ENCODE data around the gene FAM180A. TPM values are rescaled to one million over a fixed set of nuclear protein-coding genes. Genes with fewer than 3 reads are reported as not detected.

FAM180A gene
- polyA plus RNA-seq, 1 donor (not counting 4 experiments of a cell fraction or from before 2014, with no cell fraction given), result 0.73 TPM

DNA sequence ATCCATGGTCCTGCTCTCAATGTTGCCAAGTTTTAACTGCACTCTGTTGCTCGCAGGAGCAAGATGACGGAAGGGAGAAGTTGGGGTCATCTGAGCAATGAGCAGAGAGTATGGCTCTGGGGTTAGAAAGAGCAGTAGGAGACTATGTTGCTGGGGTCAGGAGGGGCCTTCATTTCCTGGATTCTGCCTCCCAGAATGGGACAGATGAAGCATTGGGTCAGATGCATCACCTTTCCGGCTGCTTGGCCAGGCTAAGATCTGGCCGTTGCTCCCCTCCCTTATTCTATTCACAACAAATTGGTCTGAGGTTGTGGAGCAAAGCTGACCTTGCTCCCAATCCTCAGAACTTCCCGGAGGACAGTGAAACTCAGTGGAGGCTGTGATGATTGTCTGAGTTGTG lies 63.9 kb downstream of the FAM180A start:
- no peaks in the 10 kb centered on the region for H3K27me3 ChIP-seq (ENCODE audit: control insufficient read depth, extremely low read depth, insufficient read depth, low read length)
- H4K20me1 ChIP-seq (ENCODE audit: control insufficient read depth, extremely low read depth, insufficient read depth, low read length), result no peaks in the 10 kb centered on the region
- no peak overlapping the region for H3K4me2 ChIP-seq (ENCODE audit: control insufficient read depth, extremely low read depth, insufficient read depth, low read depth, low read length)
- peaks cover 29% of the 10 kb centered on the region for H3K4me1 ChIP-seq (ENCODE audit: control insufficient read depth, extremely low read depth, insufficient read depth, low read length)
- dilution Hi-C loops (cut with MboI; ENCODE audit: extremely low pct_ligation_motif_present, low sequenced_read_pairs), result no loop called here
- TF ChIP-seq, protein P1, sequence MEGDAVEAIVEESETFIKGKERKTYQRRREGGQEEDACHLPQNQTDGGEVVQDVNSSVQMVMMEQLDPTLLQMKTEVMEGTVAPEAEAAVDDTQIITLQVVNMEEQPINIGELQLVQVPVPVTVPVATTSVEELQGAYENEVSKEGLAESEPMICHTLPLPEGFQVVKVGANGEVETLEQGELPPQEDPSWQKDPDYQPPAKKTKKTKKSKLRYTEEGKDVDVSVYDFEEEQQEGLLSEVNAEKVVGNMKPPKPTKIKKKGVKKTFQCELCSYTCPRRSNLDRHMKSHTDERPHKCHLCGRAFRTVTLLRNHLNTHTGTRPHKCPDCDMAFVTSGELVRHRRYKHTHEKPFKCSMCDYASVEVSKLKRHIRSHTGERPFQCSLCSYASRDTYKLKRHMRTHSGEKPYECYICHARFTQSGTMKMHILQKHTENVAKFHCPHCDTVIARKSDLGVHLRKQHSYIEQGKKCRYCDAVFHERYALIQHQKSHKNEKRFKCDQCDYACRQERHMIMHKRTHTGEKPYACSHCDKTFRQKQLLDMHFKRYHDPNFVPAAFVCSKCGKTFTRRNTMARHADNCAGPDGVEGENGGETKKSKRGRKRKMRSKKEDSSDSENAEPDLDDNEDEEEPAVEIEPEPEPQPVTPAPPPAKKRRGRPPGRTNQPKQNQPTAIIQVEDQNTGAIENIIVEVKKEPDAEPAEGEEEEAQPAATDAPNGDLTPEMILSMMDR (optimal IDR thresholded peaks at IDR 0.05 in 1 of 3, IDR thresholded peaks at IDR 0.05 in 1 of 3, conservative IDR thresholded peaks at IDR 0.05 in 1 of 3; ENCODE audit: extremely low read depth in 1 of 3, insufficient read depth in 2 of 3, low read length in 3 of 3), result no peak
- TF ChIP-seq EZH2 (IDR thresholded peaks at IDR 0.05; ENCODE audit: low read length), result no peak
- H3K4me3 ChIP-seq (ENCODE audit: control insufficient read depth in 2 of 3, extremely low read depth in 1 of 3, insufficient read depth in 2 of 3, low read depth in 1 of 3, low read length in 3 of 3), result no peak overlapping the region
- no peak overlapping the region for H3K27ac ChIP-seq (ENCODE audit: control insufficient read depth, insufficient read depth, low read length)
- H3K9me3 ChIP-seq (ENCODE audit: control insufficient read depth, low read depth, low read length), result no peaks in the 10 kb centered on the region
- H3K36me3 ChIP-seq (ENCODE audit: control insufficient read depth in 2 of 2, extremely low read depth in 1 of 2, insufficient read depth in 2 of 2, low read length in 2 of 2), result peaks cover 6 to 7% of the 10 kb centered on the region in 2 experiments
- no peak overlapping the region for H2AFZ ChIP-seq (ENCODE audit: control insufficient read depth, low read length)
- peaks cover 1% of the 10 kb centered on the region for H3K79me2 ChIP-seq (ENCODE audit: control insufficient read depth, insufficient read depth, low read length)
- H3K9me1 ChIP-seq (ENCODE audit: control insufficient read depth, extremely low read depth, insufficient read depth, low read length), result no peaks in the 10 kb centered on the region
- no peak overlapping the region for H3K9ac ChIP-seq (ENCODE audit: control insufficient read depth, extremely low read depth, insufficient read depth, low read length)
- DNase-seq (ENCODE audit: low read depth, low spot score) (no peak), FAIRE-seq (no peak)

DNA sequence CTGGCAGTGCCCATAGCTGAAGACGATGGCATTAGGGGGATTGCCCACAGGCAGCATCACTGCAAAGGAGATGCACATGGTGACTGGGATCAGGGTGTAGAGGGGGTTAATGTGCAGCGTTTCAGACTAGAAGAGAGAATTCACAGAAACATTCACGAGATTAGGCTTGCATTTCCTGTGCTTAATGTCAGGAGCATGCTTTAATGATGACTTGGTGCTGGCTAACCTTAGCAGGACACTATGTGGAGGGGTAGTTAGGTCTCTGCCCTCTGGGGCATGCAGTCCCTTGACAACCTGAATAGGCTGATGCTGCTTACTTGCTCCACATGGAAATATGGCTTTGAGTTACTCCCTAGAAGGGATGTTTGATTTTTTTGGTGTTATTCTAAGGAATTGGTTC lies 64.5 kb downstream of the FAM180A start:
- Histone ChIP-seq H3K27me3 (ENCODE audit: control insufficient read depth, extremely low read depth, insufficient read depth, low read length) (no peaks in the 10 kb centered on the region), H3K27ac (ENCODE audit: control insufficient read depth, insufficient read depth, low read length) (no peak overlapping the region), H3K4me3 (ENCODE audit: control insufficient read depth in 2 of 3, extremely low read depth in 1 of 3, insufficient read depth in 2 of 3, low read depth in 1 of 3, low read length in 3 of 3) (peak overlapping the region in 2 of 3 experiments; percentile 7 to 16), H3K36me3 (ENCODE audit: control insufficient read depth in 2 of 2, extremely low read depth in 1 of 2, insufficient read depth in 2 of 2, low read length in 2 of 2) (peaks cover 6 to 7% of the 10 kb centered on the region in 2 experiments), H3K9me3 (ENCODE audit: control insufficient read depth, low read depth, low read length) (no peaks in the 10 kb centered on the region), H3K79me2 (ENCODE audit: control insufficient read depth, insufficient read depth, low read length) (peaks cover 1% of the 10 kb centered on the region), H3K4me2 (ENCODE audit: control insufficient read depth, extremely low read depth, insufficient read depth, low read depth, low read length) (peak overlapping the region; percentile 61), H3K9me1 (ENCODE audit: control insufficient read depth, extremely low read depth, insufficient read depth, low read length) (no peaks in the 10 kb centered on the region), H3K9ac (ENCODE audit: control insufficient read depth, extremely low read depth, insufficient read depth, low read length) (no peak overlapping the region), H4K20me1 (ENCODE audit: control insufficient read depth, extremely low read depth, insufficient read depth, low read length) (no peaks in the 10 kb centered on the region), H3K4me1 (ENCODE audit: control insufficient read depth, extremely low read depth, insufficient read depth, low read length) (peaks cover 35% of the 10 kb centered on the region), H2AFZ (ENCODE audit: control insufficient read depth, low read length) (no peak overlapping the region)
- dilution Hi-C loops (cut with MboI; ENCODE audit: extremely low pct_ligation_motif_present, low sequenced_read_pairs), result no loop called here
- TF ChIP-seq, protein P1 (optimal IDR thresholded peaks at IDR 0.05 in 1 of 3, IDR thresholded peaks at IDR 0.05 in 1 of 3, conservative IDR thresholded peaks at IDR 0.05 in 1 of 3; ENCODE audit: extremely low read depth in 1 of 3, insufficient read depth in 2 of 3, low read length in 3 of 3), result no peak
- no peak for TF ChIP-seq EZH2 (IDR thresholded peaks at IDR 0.05; ENCODE audit: low read length)
- no peak for DNase-seq (ENCODE audit: low read depth, low spot score)
- FAIRE-seq, result peak; percentile 81

Measured in keratinocyte (primary cell).